Measurements from ENCODE around the gene TMEM215.

DNA sequence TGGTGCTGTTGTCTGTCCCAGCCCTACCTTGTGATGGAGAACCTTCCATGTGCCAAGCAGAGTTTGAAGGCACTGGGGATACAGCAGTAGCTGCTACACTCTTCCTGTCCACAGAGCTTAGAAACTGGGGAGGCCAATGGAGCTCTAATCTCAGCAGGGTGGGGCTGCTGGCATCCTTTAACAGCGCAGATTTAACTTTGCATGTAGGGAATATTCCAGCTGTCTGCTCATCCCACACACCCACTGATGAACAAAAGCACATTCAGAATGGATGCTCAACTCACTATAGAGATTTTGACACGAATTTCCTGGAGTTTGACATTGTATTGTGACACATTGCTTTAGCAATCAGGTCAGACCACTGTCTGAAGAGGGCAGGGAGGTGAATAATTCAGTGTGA, 49.0 kb downstream of the TMEM215 start:
- TF ChIP-seq, protein P1, sequence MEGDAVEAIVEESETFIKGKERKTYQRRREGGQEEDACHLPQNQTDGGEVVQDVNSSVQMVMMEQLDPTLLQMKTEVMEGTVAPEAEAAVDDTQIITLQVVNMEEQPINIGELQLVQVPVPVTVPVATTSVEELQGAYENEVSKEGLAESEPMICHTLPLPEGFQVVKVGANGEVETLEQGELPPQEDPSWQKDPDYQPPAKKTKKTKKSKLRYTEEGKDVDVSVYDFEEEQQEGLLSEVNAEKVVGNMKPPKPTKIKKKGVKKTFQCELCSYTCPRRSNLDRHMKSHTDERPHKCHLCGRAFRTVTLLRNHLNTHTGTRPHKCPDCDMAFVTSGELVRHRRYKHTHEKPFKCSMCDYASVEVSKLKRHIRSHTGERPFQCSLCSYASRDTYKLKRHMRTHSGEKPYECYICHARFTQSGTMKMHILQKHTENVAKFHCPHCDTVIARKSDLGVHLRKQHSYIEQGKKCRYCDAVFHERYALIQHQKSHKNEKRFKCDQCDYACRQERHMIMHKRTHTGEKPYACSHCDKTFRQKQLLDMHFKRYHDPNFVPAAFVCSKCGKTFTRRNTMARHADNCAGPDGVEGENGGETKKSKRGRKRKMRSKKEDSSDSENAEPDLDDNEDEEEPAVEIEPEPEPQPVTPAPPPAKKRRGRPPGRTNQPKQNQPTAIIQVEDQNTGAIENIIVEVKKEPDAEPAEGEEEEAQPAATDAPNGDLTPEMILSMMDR (IDR thresholded peaks at IDR 0.05; ENCODE audit: low read depth, low read length): no peak
- TF ChIP-seq POLR2A (IDR thresholded peaks at IDR 0.05; ENCODE audit: extremely low read depth, insufficient read length): no peak
- TF ChIP-seq, protein P2, sequence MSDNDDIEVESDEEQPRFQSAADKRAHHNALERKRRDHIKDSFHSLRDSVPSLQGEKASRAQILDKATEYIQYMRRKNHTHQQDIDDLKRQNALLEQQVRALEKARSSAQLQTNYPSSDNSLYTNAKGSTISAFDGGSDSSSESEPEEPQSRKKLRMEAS (IDR thresholded peaks at IDR 0.05; ENCODE audit: low read depth, low read length): no peak

All from NB4 (cell line).